Measurements from ENCODE around the gene PNPO. TPM values are rescaled to one million over a fixed set of nuclear protein-coding genes. Genes with fewer than 3 reads are reported as not detected.
A peak's percentile ranks its signal among the peaks of the same experiment; 100 is the strongest.

Gene PNPO
- total RNA-seq, 1 donor from 2014 or later, result 7.1 TPM

- DNase-seq (ENCODE audit: low read depth, low spot score), result no peak
- H3K27me3 Mint-ChIP-seq (ENCODE audit: low read depth), result no peaks in the 10 kb centered on the region
- H3K27ac Mint-ChIP-seq (ENCODE audit: unreplicated experiment), result no peak overlapping the region
- TF ChIP-seq, protein P1, sequence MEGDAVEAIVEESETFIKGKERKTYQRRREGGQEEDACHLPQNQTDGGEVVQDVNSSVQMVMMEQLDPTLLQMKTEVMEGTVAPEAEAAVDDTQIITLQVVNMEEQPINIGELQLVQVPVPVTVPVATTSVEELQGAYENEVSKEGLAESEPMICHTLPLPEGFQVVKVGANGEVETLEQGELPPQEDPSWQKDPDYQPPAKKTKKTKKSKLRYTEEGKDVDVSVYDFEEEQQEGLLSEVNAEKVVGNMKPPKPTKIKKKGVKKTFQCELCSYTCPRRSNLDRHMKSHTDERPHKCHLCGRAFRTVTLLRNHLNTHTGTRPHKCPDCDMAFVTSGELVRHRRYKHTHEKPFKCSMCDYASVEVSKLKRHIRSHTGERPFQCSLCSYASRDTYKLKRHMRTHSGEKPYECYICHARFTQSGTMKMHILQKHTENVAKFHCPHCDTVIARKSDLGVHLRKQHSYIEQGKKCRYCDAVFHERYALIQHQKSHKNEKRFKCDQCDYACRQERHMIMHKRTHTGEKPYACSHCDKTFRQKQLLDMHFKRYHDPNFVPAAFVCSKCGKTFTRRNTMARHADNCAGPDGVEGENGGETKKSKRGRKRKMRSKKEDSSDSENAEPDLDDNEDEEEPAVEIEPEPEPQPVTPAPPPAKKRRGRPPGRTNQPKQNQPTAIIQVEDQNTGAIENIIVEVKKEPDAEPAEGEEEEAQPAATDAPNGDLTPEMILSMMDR (conservative IDR thresholded peaks at IDR 0.05), result no peak
- no peak overlapping the region for H3K4me3 Mint-ChIP-seq
- no peaks in the 10 kb centered on the region for H3K9me3 Mint-ChIP-seq
- H3K36me3 Mint-ChIP-seq (ENCODE audit: low read depth), result no peaks in the 10 kb centered on the region
- H3K4me1 Mint-ChIP-seq, result peaks cover 19% of the 10 kb centered on the region
Measured at GRCh38 chr17:47952171-47953021, 11.0 kb downstream of the PNPO start.

- Mint-ChIP-seq H3K36me3 (ENCODE audit: low read depth) (no peaks in the 10 kb centered on the region), H3K4me1 (peaks cover 17% of the 10 kb centered on the region), H3K27me3 (ENCODE audit: low read depth) (no peaks in the 10 kb centered on the region), H3K4me3 (no peak overlapping the region), H3K9me3 (no peaks in the 10 kb centered on the region), H3K27ac (ENCODE audit: unreplicated experiment) (no peak overlapping the region)
- TF ChIP-seq, protein P1 (conservative IDR thresholded peaks at IDR 0.05), result peak; percentile 31
- DNase-seq (ENCODE audit: low read depth, low spot score), result no peak
Measured at GRCh38 chr17:47953909-47954308, 12.5 kb downstream of the PNPO start.

GRCh38 chr17:47955497-47956461 is 14.4 kb downstream of the PNPO start:
- H3K36me3 Mint-ChIP-seq (ENCODE audit: low read depth), result no peaks in the 10 kb centered on the region
- no peak for DNase-seq (ENCODE audit: low read depth, low spot score)
- no peak overlapping the region for H3K27ac Mint-ChIP-seq (ENCODE audit: unreplicated experiment)
- H3K9me3 Mint-ChIP-seq, result no peaks in the 10 kb centered on the region
- H3K4me1 Mint-ChIP-seq, result no peaks in the 10 kb centered on the region
- no peak overlapping the region for H3K4me3 Mint-ChIP-seq
- TF ChIP-seq, protein P1 (conservative IDR thresholded peaks at IDR 0.05), result no peak
- peaks cover 4% of the 10 kb centered on the region for H3K27me3 Mint-ChIP-seq (ENCODE audit: low read depth)

- no peaks in the 10 kb centered on the region for H3K4me1 Mint-ChIP-seq
- H3K36me3 Mint-ChIP-seq (ENCODE audit: low read depth), result no peaks in the 10 kb centered on the region
- H3K27me3 Mint-ChIP-seq (ENCODE audit: low read depth), result peaks cover 4% of the 10 kb centered on the region
- no peaks in the 10 kb centered on the region for H3K9me3 Mint-ChIP-seq
- no peak overlapping the region for H3K4me3 Mint-ChIP-seq
- no peak for DNase-seq (ENCODE audit: low read depth, low spot score)
- TF ChIP-seq, protein P1 (conservative IDR thresholded peaks at IDR 0.05), result no peak
- H3K27ac Mint-ChIP-seq (ENCODE audit: unreplicated experiment), result no peak overlapping the region
Measured at GRCh38 chr17:47956791-47957590, 15.6 kb downstream of the PNPO start.

Data from neural crest cell (in vitro differentiated cells).